Measurements from ENCODE around the gene GALNT7. TPM values are rescaled to one million over a fixed set of nuclear protein-coding genes. Genes with fewer than 3 reads are reported as not detected.

GALNT7 gene
- total and polyA plus RNA-seq, 2 of the 13 experiments (the other 11 are each of a cell fraction or from before 2014, with no cell fraction given), result 0.08 to 0.13 TPM

- TF ChIP-seq PATZ1 (CRISPR knock-in tag; IDR thresholded peaks at IDR 0.05), result no peak; the same call in none of the 2 replicates
- no peak for TF ChIP-seq ZBTB37 (CRISPR knock-in tag; IDR thresholded peaks at IDR 0.05)
- no peak for TF ChIP-seq THAP7 (CRISPR knock-in tag; IDR thresholded peaks at IDR 0.05)
- TF ChIP-seq ZNF816 (CRISPR knock-in tag; IDR thresholded peaks at IDR 0.05; ENCODE audit: borderline replicate concordance), result peak; percentile 99; the same call in 1 of the 2 replicates
- no peak for TF ChIP-seq NFATC3 (CRISPR knock-in tag; IDR thresholded peaks at IDR 0.05)
- TF ChIP-seq ZNF260 (CRISPR knock-in tag; IDR thresholded peaks at IDR 0.05; ENCODE audit: borderline replicate concordance, low read depth), result no peak
- peak; percentile 54; the same call in 1 of the 2 replicates for TF ChIP-seq FOXO1 (CRISPR knock-in tag; IDR thresholded peaks at IDR 0.05)
- peak; percentile 92 for TF ChIP-seq REPIN1 (CRISPR knock-in tag; IDR thresholded peaks at IDR 0.05; ENCODE audit: borderline replicate concordance, low read depth)
- TF ChIP-seq MLXIP (CRISPR knock-in tag; IDR thresholded peaks at IDR 0.05; ENCODE audit: borderline replicate concordance), result no peak
- TF ChIP-seq TFDP1 (CRISPR knock-in tag; IDR thresholded peaks at IDR 0.05; ENCODE audit: borderline replicate concordance), result peak; percentile 99
- peak; percentile 53; the same call in 1 of the 2 replicates for TF ChIP-seq HMGXB3 (CRISPR knock-in tag; IDR thresholded peaks at IDR 0.05; ENCODE audit: borderline replicate concordance)
- 0 out of 2 replicates have a peak, but pooled peaks have one; percentile 51 for TF ChIP-seq ELF4 (CRISPR knock-in tag; IDR thresholded peaks at IDR 0.05; ENCODE audit: borderline replicate concordance)
- TF ChIP-seq NFYB (CRISPR knock-in tag; IDR thresholded peaks at IDR 0.05), result peak; percentile 97
- TF ChIP-seq NCOR1 (IDR thresholded peaks at IDR 0.05; ENCODE audit: borderline replicate concordance, low read length), result no peak; the same call in 1 of the 2 replicates
Measured at GRCh38 chr4:173334085-173334890, 165.7 kb downstream of the GALNT7 start, which contains the start of gene HMGB2 (continued).

All from HepG2 (cell line).